ACHN (cell line): ENCODE results near the gene PRR13.
A peak's percentile ranks its signal among the peaks of the same experiment; 100 is the strongest.

Experiments used
- DNase-seq: peaks from one replicate; pipeline ENCODE4 v3.0.0-alpha.2; 2015
- in situ Hi-C: cut with HindIII; loops from 2 replicates; pipeline ENCODE4 v1.10.0; 2017; ENCODE audit warnings: low sequenced_read_pairs, low pct_ligation_motif_present, low pct_unique_long_range_greater_than_20kb

The PRR13 gene

GRCh38 chr12:53484686-53485575 is 43.4 kb downstream of the PRR13 start:
- in situ Hi-C loops: no loop called here

DNA sequence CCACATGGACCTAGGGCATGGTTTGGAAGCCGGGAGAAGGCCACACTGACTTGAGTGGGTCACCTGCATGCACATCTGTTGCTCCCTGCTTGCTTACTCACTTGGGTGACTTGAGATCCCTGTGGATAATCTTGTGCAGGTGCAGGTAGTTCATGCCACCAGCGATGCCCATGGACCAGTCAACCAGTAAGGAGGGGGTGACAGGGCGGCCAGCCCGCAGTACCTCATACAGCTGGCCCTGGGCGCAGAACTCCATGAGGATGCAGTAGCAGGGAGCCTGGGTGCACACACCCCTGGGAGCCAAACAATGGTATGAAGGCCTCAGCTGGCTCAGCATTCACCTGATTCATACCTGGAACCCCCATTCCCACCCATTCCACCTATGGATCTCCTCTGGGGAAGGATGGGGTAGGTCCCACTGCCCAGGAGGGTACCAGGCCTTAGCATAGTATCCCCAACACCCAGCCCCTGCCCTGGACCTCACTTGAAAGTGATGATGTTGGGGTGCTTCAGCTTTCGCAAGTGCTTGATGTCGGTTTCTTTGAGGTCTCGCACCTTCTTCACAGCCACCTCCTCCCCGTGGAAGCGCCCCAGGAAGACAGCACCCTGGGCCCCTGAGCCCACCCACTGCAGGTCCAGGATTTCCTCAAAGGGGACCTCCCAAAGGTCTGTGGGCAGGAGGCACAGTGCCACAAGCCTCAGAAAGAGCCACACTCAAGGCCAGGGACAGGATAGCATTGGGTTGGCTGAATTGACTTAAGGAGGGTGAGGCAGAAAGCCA is 44.6 kb downstream of the PRR13 start:
- no peak for DNase-seq
- in situ Hi-C loops: no loop called here

More at GRCh38 chr12:53484686-53485575, 43.4 kb downstream of the PRR13 start:
- DNase-seq: no peak

GRCh38 chr12:53486736-53487487 is 45.4 kb downstream of the PRR13 start:
- no peak for DNase-seq
- in situ Hi-C loops: no loop called here

- peak; percentile 67 for DNase-seq
- in situ Hi-C loops: no loop called here
Observed at GRCh38 chr12:53489242-53489864, 47.8 kb downstream of the PRR13 start.

DNA sequence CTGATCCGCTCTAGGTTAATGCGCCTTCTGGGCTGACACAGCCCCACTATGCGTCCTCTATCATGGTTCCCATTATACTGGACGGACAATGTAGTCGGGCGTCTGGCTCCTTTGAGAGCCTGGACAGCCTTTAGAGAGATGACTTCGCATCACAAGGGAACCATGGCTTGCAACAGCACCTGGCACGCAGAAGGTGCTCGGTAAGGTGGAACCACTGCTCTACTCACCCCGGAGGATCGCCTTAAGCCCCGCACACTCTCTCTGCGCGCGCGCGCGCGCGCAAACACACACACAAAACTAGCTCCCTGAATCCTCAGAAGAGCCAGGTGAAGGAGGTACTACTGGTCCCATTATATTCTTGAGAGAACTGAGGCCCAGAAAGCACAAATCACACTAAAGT is 50.7 kb downstream of the PRR13 start:
- DNase-seq: no peak
- in situ Hi-C loops: no loop called here

- DNase-seq: peak; percentile 96
- in situ Hi-C loops: no loop called here
Observed at GRCh38 chr12:53492830-53493609, 51.5 kb downstream of the PRR13 start.

DNA sequence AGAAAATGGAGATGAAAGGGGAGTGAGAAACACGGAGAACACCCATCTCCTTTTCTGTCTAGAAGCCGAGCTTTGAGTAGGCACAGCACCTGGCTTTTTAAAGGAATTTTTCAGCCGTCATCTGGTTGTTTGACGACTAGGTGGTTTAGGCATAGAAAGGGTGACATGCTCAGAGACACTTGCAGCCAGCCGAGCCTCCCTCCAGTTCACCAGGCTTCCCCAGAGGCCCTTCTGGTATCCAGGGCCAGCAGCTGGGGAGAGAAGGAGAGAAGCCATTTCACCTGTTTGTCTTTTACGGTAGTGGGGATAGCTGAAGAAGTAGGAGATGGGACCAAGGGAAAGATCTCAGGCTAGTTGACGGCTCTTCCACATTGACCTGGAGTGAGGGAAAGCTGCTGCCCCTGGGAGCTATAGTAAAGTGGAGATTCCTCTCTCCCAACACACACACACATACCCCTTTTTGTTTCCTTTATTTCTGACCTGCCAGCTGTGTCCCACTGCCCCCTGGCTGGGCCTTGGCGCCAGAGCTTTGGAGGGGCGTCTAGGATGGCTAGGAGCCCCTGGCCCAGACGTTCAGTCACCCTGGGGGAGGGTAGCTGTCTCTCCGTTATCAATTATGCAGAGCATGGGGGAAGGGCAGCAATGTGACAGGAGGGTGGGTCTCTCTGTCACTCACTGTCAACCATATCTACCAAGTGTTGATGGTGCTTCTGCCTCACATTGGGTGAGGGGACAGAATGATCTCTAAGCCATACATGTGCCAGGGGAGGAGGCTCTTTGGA is 52.3 kb downstream of the PRR13 start:
- DNase-seq: no peak
- in situ Hi-C loops: no loop called here
